Heart right ventricle (tissue), 16 donors: Measurements from ENCODE around the gene C1orf56. TPM values are rescaled to one million over a fixed set of nuclear protein-coding genes. Genes with fewer than 3 reads are reported as not detected.
"Not testable (repeated sequence)": the region's sequence is repeated elsewhere in the genome, so short reads cannot be mapped to it uniquely, and the experiment has no call there.

ENCODE experiments used
- ATAC-seq, 8 donors: fragments of 200-7000 bp; cut with Tn5 transposase; one replicate each; pipeline ENCODE4 v1.9.1; 2020; ENCODE audit warnings: mild to moderate bottlenecking in 8 of 8, moderate library complexity in 8 of 8, moderate number of reproducible peaks in 1 of 8
- DNase-seq, 2 donors: peaks; one replicate each; pipeline ENCODE4 v3.0.0-alpha.2; 2020
- H3K27ac ChIP-seq, 10 donors: fragments of 200-600 bp; sonication (generic) in 2 of 10; one replicate each; pipeline versions ENCODE4 v1.5.0 to v1.8.0; 2020 to 2022; ENCODE audit warnings: mild to moderate bottlenecking in 3 of 10
- H3K27me3 ChIP-seq, 7 donors: fragments of 200-600 bp; one replicate each; pipeline ENCODE4 v1.8.0; 2021 to 2022; ENCODE audit warnings: mild to moderate bottlenecking in 2 of 7
- H3K36me3 ChIP-seq, 9 donors: fragments of 200-600 bp; sonication (generic) in 1 of 9; one replicate each; pipeline versions ENCODE4 v1.5.0 to v1.8.0; 2020 to 2022; ENCODE audit warnings: mild to moderate bottlenecking in 2 of 9
- H3K4me1 ChIP-seq, 9 donors: fragments of 200-600 bp; sonication (generic) in 1 of 9; one replicate each; pipeline versions ENCODE4 v1.5.0 to v1.8.0; 2020 to 2022; ENCODE audit warnings: mild to moderate bottlenecking in 4 of 9
- H3K4me3 ChIP-seq, 10 donors: fragments of 200-600 bp; sonication (generic) in 2 of 10; one replicate each; pipeline versions ENCODE4 v1.5.0 to v1.8.0; 2020 to 2022; ENCODE audit warnings: mild to moderate bottlenecking in 7 of 10, moderate library complexity in 2 of 10
- H3K9me3 ChIP-seq, 11 donors: fragments of 200-600 bp in 10 of 11; sonication (generic) in 2 of 11; one replicate each; pipeline versions ENCODE4 v1.5.0 to v1.8.0; 2013 to 2022; ENCODE audit warnings: mild to moderate bottlenecking in 2 of 11, control low read depth in 1 of 11, moderate library complexity in 1 of 11
- WGBS, 2 donors: extraction: QIAGEN DNeasy Blood & Tissue Kit; methylation state at CpG; one replicate each; pipeline ENCODE4 v1.1.7; 2013; ENCODE audit warnings: inconsistent platforms in 1 of 2; 5-methylcytosine and 5-hydroxymethylcytosine counted together
- intact Hi-C, 10 donors: fragments of 100-400 bp; cut with DNase I; formaldehyde crosslinking; loops; one replicate each; pipeline versions ENCODE4 v1.11.1 to v1.14.2; 2022
- polyA plus RNA-seq, 2 donors: library from polyadenylated mRNA; stranded (reverse); fragments of 200-250 nt; gene quantifications; one replicate each; pipeline ENCODE4 v1.2.3, GENCODE V29; 2013
- total RNA-seq, 10 donors: library from RNA; stranded (reverse); fragmentation: NEBNext Ultra II Directional in 3 of 10; extraction: Animal tissue kit (Norgen Biotek cat#: 25700) in 3 of 10; gene quantifications; one replicate each; pipeline versions ENCODE4 v1.2.1 to v1.2.4, GENCODE V29; 2021 to 2023
- TF ChIP-seq, protein P1 (sequence below), 9 donors: fragments of 200-600 bp; sonication (generic) in 2 of 9; IDR thresholded peaks; one replicate each; pipeline versions ENCODE4 v1.5.0 to v1.8.0; 2021 to 2022; ENCODE audit warnings: antibody characterized with exemption in 9 of 9, mild to moderate bottlenecking in 5 of 9, moderate library complexity in 1 of 9
- donor health status: Arrhythmogenic right ventricular cardiomyopathy.
- donor health status: ischemic (EF 13 %, LVEDD 7.1; RV severe dilation, severe dysfunction).
- donor health status: healthy with polysubstance abuse.
- donor health status: DM: no; HTN: yes; CAD: no.
- donor health status: DM: no; HTN: no; CAD: no.
- donor health status: ischemic (EF 25% LVEDD 6.9; RV normal size, moderate dysfunction).
- donor health status: ischemic (EF 25% LVEDD 5.7; RV mildly dilated, moderate dysfunction).
- donor health status: healthy.
- donor health status: DM: yes; HTN: yes; CAD: no.
- donor health status: Ischemic cardiomyopathy.
- donor health status: ischemic (EF 35%, LVEDD 5.7; RV mildly dilated, moderate dysfunction).
- donor health status: nonischemic (EF 11% LVEDD 7.7; RV severe dilation, severe dysfunction).
- donor health status: DM: yes; HTN: yes; CAD: no.
- donor health status: PGD.
- donor health status: ischemic (EF 29% LVEDD 5.4; RV normal size, mild dysfunction).
- donor health status: nonischemic (EF 23%, LVEDD 6.1; RV moderate dilation, normal function).

Gene C1orf56
- total and polyA plus RNA-seq, 12 donors = 5.2 to 12.6 (median 7.6) TPM

DNA sequence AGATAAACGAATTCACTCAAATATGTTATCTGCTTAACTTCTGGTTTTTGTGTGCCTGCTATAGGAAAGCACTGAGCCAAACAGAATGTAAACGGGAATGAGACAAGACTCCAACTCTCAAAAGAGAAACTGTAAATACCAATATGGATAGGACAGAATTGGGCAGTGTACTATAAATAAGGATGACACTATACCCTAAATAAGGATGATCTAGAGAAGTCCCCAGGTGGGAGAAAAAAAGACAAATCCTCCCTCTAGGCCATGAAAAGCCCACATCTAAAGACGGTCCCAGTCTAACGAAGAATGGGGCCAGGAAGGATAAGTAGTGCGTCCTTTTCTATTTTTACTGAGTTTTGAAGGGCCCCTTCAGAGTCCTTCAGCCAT is 21.5 kb downstream of the C1orf56 start:
- Histone ChIP-seq H3K27me3 (no peaks in the 10 kb centered on the region), H3K36me3 (peaks cover 0 to 14% (median 0%) of the 10 kb centered on the region in 9 donors), H3K4me3 (no peak overlapping the region), H3K4me1 (peaks cover 4 to 29% (median 20%) of the 10 kb centered on the region in 9 donors), H3K27ac (peak overlapping the region in 9 of 10 donors; percentile 96 to 100 (median 99)), H3K9me3 (no peaks in the 10 kb centered on the region)
- 77 to 86% methylated on average over 5 of the region's 5 CpGs for WGBS, 2 donors
- TF ChIP-seq, protein P1, sequence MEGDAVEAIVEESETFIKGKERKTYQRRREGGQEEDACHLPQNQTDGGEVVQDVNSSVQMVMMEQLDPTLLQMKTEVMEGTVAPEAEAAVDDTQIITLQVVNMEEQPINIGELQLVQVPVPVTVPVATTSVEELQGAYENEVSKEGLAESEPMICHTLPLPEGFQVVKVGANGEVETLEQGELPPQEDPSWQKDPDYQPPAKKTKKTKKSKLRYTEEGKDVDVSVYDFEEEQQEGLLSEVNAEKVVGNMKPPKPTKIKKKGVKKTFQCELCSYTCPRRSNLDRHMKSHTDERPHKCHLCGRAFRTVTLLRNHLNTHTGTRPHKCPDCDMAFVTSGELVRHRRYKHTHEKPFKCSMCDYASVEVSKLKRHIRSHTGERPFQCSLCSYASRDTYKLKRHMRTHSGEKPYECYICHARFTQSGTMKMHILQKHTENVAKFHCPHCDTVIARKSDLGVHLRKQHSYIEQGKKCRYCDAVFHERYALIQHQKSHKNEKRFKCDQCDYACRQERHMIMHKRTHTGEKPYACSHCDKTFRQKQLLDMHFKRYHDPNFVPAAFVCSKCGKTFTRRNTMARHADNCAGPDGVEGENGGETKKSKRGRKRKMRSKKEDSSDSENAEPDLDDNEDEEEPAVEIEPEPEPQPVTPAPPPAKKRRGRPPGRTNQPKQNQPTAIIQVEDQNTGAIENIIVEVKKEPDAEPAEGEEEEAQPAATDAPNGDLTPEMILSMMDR (IDR thresholded peaks at IDR 0.05) = no peak
- ATAC-seq (no peak), DNase-seq (no peak)
- intact Hi-C loops = no loop called here

DNA sequence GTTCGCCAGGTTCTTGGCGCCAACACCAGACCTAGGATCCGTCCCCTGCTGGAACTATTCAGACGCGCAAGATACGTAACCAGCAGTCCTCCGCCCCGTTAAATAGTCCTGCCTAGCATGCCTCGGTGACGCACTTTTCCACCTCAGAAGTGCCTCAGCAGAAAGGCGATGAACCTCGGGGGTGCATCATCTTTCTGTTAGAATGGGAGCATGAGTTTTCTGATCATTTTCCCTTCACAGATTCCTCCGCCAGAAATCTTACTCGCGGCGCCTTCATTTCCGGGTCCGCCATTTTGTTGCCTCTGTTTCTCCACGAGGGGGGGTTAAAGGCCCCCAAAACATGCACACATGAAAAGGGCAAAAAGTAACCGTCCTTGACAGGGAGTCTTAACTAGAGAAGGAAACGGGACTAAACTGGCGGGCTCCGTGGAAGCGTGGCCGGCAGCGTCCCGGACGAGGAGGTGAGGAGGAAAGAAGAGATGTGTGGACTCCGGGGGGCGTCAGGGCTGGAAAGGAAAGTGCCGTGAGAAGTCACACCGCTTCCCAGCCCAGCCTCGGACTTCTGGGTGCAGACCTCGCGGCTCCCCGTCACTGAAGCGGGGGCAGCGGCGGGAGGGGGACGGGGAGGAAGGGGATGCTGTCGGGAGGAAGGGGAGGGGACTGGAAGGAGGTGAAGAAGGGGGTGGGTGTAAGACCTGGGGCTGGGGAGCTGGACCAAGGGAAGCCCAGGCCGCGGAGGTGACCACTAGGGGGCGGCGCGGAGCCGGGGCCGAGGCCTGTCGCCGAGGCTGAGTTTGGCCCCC is 23.1 kb downstream of the C1orf56 start, which contains the start of gene GABPB2:
TSS of gene GABPB2 (plus strand) at position 288 of the 803 bp plus-strand sequence. CDS start 17,429 bp downstream, outside the sequence.
- 0 to 1% methylated on average over 50 of the region's 50 CpGs for WGBS, 2 donors
- TF ChIP-seq, protein P1 (IDR thresholded peaks at IDR 0.05) = peak in 8 of 9 donors; percentile 91 to 98 (median 94)
- intact Hi-C loops = loop anchor here in 5 of 10 donors (1.0 to 10.0 kb wide), 7 partner anchors 10 to 77 kb away; partner anchors contain the start of genes C1orf56 (in 1 of the 5), MLLT11 (in 1 of the 5) and SEMA6C (in 1 of the 5)

DNA sequence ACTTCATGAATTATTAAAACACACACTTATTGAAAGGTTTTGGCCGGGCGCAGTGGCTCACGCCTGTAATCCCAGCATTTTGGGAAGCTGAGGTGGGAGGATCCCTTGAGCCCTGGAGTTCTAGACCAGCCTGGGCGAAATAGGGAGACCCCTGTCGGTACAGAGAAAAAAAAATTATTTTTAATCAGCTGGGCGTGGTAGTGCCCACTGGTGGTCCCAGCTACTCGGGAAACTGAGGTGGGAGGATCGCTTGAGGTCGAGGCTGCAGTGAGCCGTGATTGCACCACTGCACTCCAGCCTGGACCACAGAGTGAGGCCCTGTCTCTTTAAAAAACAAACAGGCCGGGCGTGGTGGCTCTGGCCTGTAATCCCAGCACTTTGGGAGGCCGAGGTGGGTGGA is 24.7 kb downstream of the C1orf56 start:
- DNase-seq (no peak), ATAC-seq (no peak)
- Histone ChIP-seq H3K36me3 (peaks cover 0 to 31% (median 0%) of the 10 kb centered on the region in 9 donors), H3K4me3 (no peak overlapping the region), H3K9me3 (no peaks in the 10 kb centered on the region), H3K4me1 (peaks cover 4 to 29% (median 20%) of the 10 kb centered on the region in 9 donors), H3K27ac (peak overlapping the region in 7 of 10 donors; percentile 96 to 100 (median 99)), H3K27me3 (no peaks in the 10 kb centered on the region)
- TF ChIP-seq, protein P1 (IDR thresholded peaks at IDR 0.05) = peak in 1 of 9 donors; percentile 21
- intact Hi-C loops = loop anchor here in 3 of 10 donors (5.0 to 10.0 kb wide), 3 partner anchors 47 to 75 kb away; partner anchors contain the start of gene SEMA6C (in 1 of the 3)
- WGBS, 2 donors = 81 to 85% methylated on average over 13 of the region's 13 CpGs

More for the DNA sequence above, 23.1 kb downstream of the C1orf56 start, which contains the start of gene GABPB2:
- H3K4me3 ChIP-seq = peak within 1 kb of the TSS; percentile 51 to 95 (median 78)
- DNase-seq = peak; percentile 93 to 96
- H3K27me3 ChIP-seq = no peaks in the 10 kb centered on the region
- H3K27ac ChIP-seq = peak within 1 kb of the TSS; percentile 96 to 100 (median 99)
- ATAC-seq = peak; percentile 92 to 97 (median 96)
- H3K9me3 ChIP-seq = no peaks in the 10 kb centered on the region
- H3K36me3 ChIP-seq = peaks cover 0 to 26% (median 0%) of the 10 kb centered on the region in 9 donors
- peaks cover 4 to 29% (median 20%) of the 10 kb centered on the region in 9 donors for H3K4me1 ChIP-seq

DNA sequence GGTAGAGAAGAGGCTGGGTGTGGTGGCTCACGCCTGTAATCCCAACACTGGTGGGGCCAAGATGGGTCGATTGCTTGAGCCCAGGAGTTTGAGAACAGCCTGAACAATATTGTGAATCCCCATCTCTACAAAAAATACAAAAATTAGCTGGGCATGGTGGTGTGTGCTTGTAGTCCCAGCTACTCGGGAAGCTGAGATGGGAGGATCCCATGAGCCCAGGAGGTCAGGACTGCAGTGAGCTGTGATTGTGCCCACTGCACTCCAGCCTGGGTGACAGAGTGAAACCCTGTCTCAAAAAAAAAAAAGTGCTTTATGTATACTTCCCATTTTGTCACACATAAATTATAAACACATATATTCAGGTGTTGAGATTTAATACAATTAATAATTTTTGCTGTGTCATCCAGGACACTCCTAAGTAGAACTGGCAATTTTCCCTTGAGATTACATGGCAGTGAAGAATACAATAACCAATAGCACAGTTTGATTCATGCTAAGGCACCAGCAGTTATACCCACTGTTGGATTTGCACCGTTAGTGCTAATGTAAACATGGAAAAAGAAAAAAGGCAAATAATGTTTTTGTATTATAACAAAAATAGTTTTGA is 38.5 kb downstream of the C1orf56 start:
- no peaks in the 10 kb centered on the region for H3K9me3 ChIP-seq
- peaks cover 0 to 24% (median 0%) of the 10 kb centered on the region in 9 donors for H3K36me3 ChIP-seq
- no peaks in the 10 kb centered on the region for H3K4me1 ChIP-seq
- DNase-seq (no peak), ATAC-seq (no peak)
- no peaks in the 10 kb centered on the region for H3K27me3 ChIP-seq
- H3K4me3 ChIP-seq = no peak overlapping the region
- WGBS, 2 donors = 75 to 82% methylated on average over 4 of the region's 4 CpGs
- TF ChIP-seq, protein P1 (IDR thresholded peaks at IDR 0.05) = no peak
- H3K27ac ChIP-seq = no peak overlapping the region
- intact Hi-C loops = loop anchor here in 1 of 10 donors (10.0 kb wide), 1 partner anchor 159 kb away; no protein-coding TSS in a partner anchor

DNA sequence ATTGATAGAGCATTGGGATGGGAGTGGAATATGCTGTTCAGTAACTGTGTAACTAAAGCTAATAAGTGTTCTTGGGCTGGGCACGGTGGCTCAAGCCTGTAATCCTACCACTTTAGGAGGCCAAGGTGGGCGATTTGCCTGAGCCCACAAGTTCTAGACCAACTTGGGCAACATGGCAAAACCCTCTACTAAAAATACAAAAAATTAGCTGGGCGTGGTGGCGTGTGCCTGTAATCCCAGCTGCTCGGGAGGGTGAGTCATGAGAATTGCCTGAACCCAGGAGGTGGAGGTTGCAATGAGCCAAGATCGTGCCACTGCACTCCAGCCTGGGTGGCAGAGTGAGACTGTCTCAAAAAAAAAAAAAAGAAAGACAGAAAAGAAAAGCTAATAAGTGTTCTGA is 49.9 kb downstream of the C1orf56 start:
- not testable (repeated sequence) for H3K27me3 ChIP-seq, DNase-seq, H3K27ac ChIP-seq, ATAC-seq, H3K4me1 ChIP-seq, H3K9me3 ChIP-seq, H3K4me3 ChIP-seq
- WGBS, 2 donors = 92 to 93% methylated on average over 6 of the region's 6 CpGs
- peaks cover 0 to 66% (median 11%) of the 10 kb centered on the region in 9 donors for H3K36me3 ChIP-seq
- intact Hi-C loops = loop anchor here in 2 of 10 donors (5.0 to 10.0 kb wide), 2 partner anchors 60 to 157 kb away; partner anchors contain the start of genes PSMD4 (in 1 of the 2) and TNFAIP8L2 (in 1 of the 2)
